ENCODE data around the gene SLC44A3. TPM values are rescaled to one million over a fixed set of nuclear protein-coding genes. Genes with fewer than 3 reads are reported as not detected.

SLC44A3 gene
- total RNA-seq, 2 experiments from 2014 or later: not detected

GRCh38 chr1:94790246-94790645 is 29.9 kb upstream of the SLC44A3 start:
- Mint-ChIP-seq H3K27ac (no peak overlapping the region), H3K36me3 (ENCODE audit: low read depth) (no peaks in the 10 kb centered on the region), H3K9me3 (ENCODE audit: low read depth) (no peaks in the 10 kb centered on the region), H3K4me3 (no peak overlapping the region), H3K27me3 (peaks cover 4% of the 10 kb centered on the region), H3K4me1 (peaks cover 2% of the 10 kb centered on the region)
- intact Hi-C loops (cut with DNase I, micrococcal nuclease): no loop called here
- CTCF ChIA-PET: interaction anchor here (0.7 to 0.8 kb wide), 2 partner anchors 15 to 18 kb away, joined by 3 read pairs; no protein-coding TSS in a partner anchor
- no peak for DNase-seq
- no peak for ATAC-seq
- POLR2A ChIA-PET: no interaction called here

GRCh38 chr1:94790670-94791069 is 29.5 kb upstream of the SLC44A3 start:
- POLR2A ChIA-PET: no interaction called here
- intact Hi-C loops (cut with DNase I, micrococcal nuclease): no loop called here
- H3K4me1 Mint-ChIP-seq: peaks cover 4% of the 10 kb centered on the region
- peaks cover 4% of the 10 kb centered on the region for H3K27me3 Mint-ChIP-seq
- H3K4me3 Mint-ChIP-seq: no peak overlapping the region
- ATAC-seq (no peak), DNase-seq (no peak)
- CTCF ChIA-PET: interaction anchor here (0.8 to 1.4 kb wide), 3 partner anchors 15 to 753 kb away, joined by 3 to 4 read pairs (median 3); no protein-coding TSS in a partner anchor
- H3K9me3 Mint-ChIP-seq (ENCODE audit: low read depth): no peaks in the 10 kb centered on the region
- H3K36me3 Mint-ChIP-seq (ENCODE audit: low read depth): no peaks in the 10 kb centered on the region
- H3K27ac Mint-ChIP-seq: no peak overlapping the region

- H3K4me1 Mint-ChIP-seq: peaks cover 5% of the 10 kb centered on the region
- intact Hi-C loops (cut with DNase I, micrococcal nuclease): no loop called here
Measured at GRCh38 chr1:94792473-94793295, 27.5 kb upstream of the SLC44A3 start.

GRCh38 chr1:94793296-94793656 is 26.9 kb upstream of the SLC44A3 start:
- POLR2A ChIA-PET: no interaction called here

More at GRCh38 chr1:94792473-94793295, 27.5 kb upstream of the SLC44A3 start:
- ATAC-seq (no peak), DNase-seq (no peak)
- Mint-ChIP-seq H3K9me3 (ENCODE audit: low read depth) (no peaks in the 10 kb centered on the region), H3K4me3 (no peak overlapping the region), H3K27me3 (peaks cover 2% of the 10 kb centered on the region), H3K27ac (no peak overlapping the region), H3K36me3 (ENCODE audit: low read depth) (no peaks in the 10 kb centered on the region)
- CTCF ChIA-PET: no interaction called here
- POLR2A ChIA-PET: no interaction called here

GRCh38 chr1:94795434-94795833 is 24.7 kb upstream of the SLC44A3 start:
- ChIA-PET POLR2A (no interaction called here), CTCF (no interaction called here)
- H3K27ac Mint-ChIP-seq: no peak overlapping the region
- no peaks in the 10 kb centered on the region for H3K27me3 Mint-ChIP-seq
- no peaks in the 10 kb centered on the region for H3K9me3 Mint-ChIP-seq (ENCODE audit: low read depth)
- DNase-seq (no peak), ATAC-seq (peak; percentile 47)
- no peaks in the 10 kb centered on the region for H3K36me3 Mint-ChIP-seq (ENCODE audit: low read depth)
- peaks cover 5% of the 10 kb centered on the region for H3K4me1 Mint-ChIP-seq
- intact Hi-C loops (cut with DNase I, micrococcal nuclease): no loop called here
- no peak overlapping the region for H3K4me3 Mint-ChIP-seq

More at GRCh38 chr1:94793296-94793656, 26.9 kb upstream of the SLC44A3 start:
- H3K27ac Mint-ChIP-seq: no peak overlapping the region
- ATAC-seq (no peak), DNase-seq (no peak)
- no peaks in the 10 kb centered on the region for H3K9me3 Mint-ChIP-seq (ENCODE audit: low read depth)
- peaks cover 2% of the 10 kb centered on the region for H3K27me3 Mint-ChIP-seq
- peaks cover 5% of the 10 kb centered on the region for H3K4me1 Mint-ChIP-seq
- intact Hi-C loops (cut with DNase I, micrococcal nuclease): no loop called here
- H3K4me3 Mint-ChIP-seq: no peak overlapping the region
- no peaks in the 10 kb centered on the region for H3K36me3 Mint-ChIP-seq (ENCODE audit: low read depth)
- CTCF ChIA-PET: interaction anchor here (0.6 kb wide), 1 partner anchor 293 kb away, joined by 3 read pairs; no protein-coding TSS in a partner anchor

GRCh38 chr1:94796266-94796665 is 23.9 kb upstream of the SLC44A3 start:
- Mint-ChIP-seq H3K4me1 (peaks cover 5% of the 10 kb centered on the region), H3K4me3 (no peak overlapping the region), H3K9me3 (ENCODE audit: low read depth) (no peaks in the 10 kb centered on the region), H3K27me3 (no peaks in the 10 kb centered on the region), H3K27ac (no peak overlapping the region), H3K36me3 (ENCODE audit: low read depth) (no peaks in the 10 kb centered on the region)
- POLR2A ChIA-PET: no interaction called here
- CTCF ChIA-PET: interaction anchor here (0.6 to 1.0 kb wide), 3 partner anchors 10 to 497 kb away, joined by 3 to 4 read pairs (median 3); no protein-coding TSS in a partner anchor
- DNase-seq (no peak), ATAC-seq (no peak)
- intact Hi-C loops (cut with DNase I, micrococcal nuclease): no loop called here

GRCh38 chr1:94797291-94797690 is 22.9 kb upstream of the SLC44A3 start:
- POLR2A ChIA-PET: no interaction called here
- peaks cover 10% of the 10 kb centered on the region for H3K4me1 Mint-ChIP-seq
- no peaks in the 10 kb centered on the region for H3K27me3 Mint-ChIP-seq
- H3K27ac Mint-ChIP-seq: no peak overlapping the region
- DNase-seq: no peak
- CTCF ChIA-PET: interaction anchor here (0.5 to 0.6 kb wide), 2 partner anchors 57 to 506 kb away, joined by 3 to 4 read pairs; no protein-coding TSS in a partner anchor
- no peaks in the 10 kb centered on the region for H3K9me3 Mint-ChIP-seq (ENCODE audit: low read depth)
- no peak for ATAC-seq
- no peak overlapping the region for H3K4me3 Mint-ChIP-seq
- intact Hi-C loops (cut with DNase I, micrococcal nuclease): no loop called here
- H3K36me3 Mint-ChIP-seq (ENCODE audit: low read depth): no peaks in the 10 kb centered on the region

- Mint-ChIP-seq H3K4me1 (peaks cover 13% of the 10 kb centered on the region), H3K9me3 (ENCODE audit: low read depth) (no peaks in the 10 kb centered on the region), H3K4me3 (no peak overlapping the region), H3K27me3 (no peaks in the 10 kb centered on the region), H3K27ac (no peak overlapping the region), H3K36me3 (ENCODE audit: low read depth) (no peaks in the 10 kb centered on the region)
- no peak for DNase-seq
- ATAC-seq: no peak
- ChIA-PET POLR2A (no interaction called here), CTCF (interaction anchor here (1.1 kb wide), 1 partner anchor 9 kb away, joined by 4 read pairs; no protein-coding TSS in a partner anchor)
- intact Hi-C loops (cut with DNase I, micrococcal nuclease): no loop called here
Measured at GRCh38 chr1:94798054-94798453, 22.1 kb upstream of the SLC44A3 start.

- DNase-seq (no peak), ATAC-seq (no peak)
- no peak overlapping the region for H3K27ac Mint-ChIP-seq
- intact Hi-C loops (cut with DNase I, micrococcal nuclease): no loop called here
- no peaks in the 10 kb centered on the region for H3K9me3 Mint-ChIP-seq (ENCODE audit: low read depth)
- H3K4me3 Mint-ChIP-seq: no peak overlapping the region
- ChIA-PET POLR2A (no interaction called here), CTCF (interaction anchor here (1.1 kb wide), 1 partner anchor 8 kb away, joined by 4 read pairs; no protein-coding TSS in a partner anchor)
- H3K36me3 Mint-ChIP-seq (ENCODE audit: low read depth): no peaks in the 10 kb centered on the region
- no peaks in the 10 kb centered on the region for H3K27me3 Mint-ChIP-seq
- H3K4me1 Mint-ChIP-seq: peaks cover 13% of the 10 kb centered on the region
Measured at GRCh38 chr1:94798462-94798861, 21.7 kb upstream of the SLC44A3 start.

GRCh38 chr1:94799206-94799605 is 21.0 kb upstream of the SLC44A3 start:
- intact Hi-C loops (cut with DNase I, micrococcal nuclease): no loop called here
- DNase-seq: no peak
- H3K4me3 Mint-ChIP-seq: no peak overlapping the region
- no peaks in the 10 kb centered on the region for H3K27me3 Mint-ChIP-seq
- no peak for ATAC-seq
- POLR2A ChIA-PET: no interaction called here
- H3K4me1 Mint-ChIP-seq: peaks cover 13% of the 10 kb centered on the region
- H3K27ac Mint-ChIP-seq: no peak overlapping the region
- no peaks in the 10 kb centered on the region for H3K9me3 Mint-ChIP-seq (ENCODE audit: low read depth)
- CTCF ChIA-PET: interaction anchor here (0.6 kb wide), 1 partner anchor 183 kb away, joined by 3 read pairs; no protein-coding TSS in a partner anchor
- H3K36me3 Mint-ChIP-seq (ENCODE audit: low read depth): no peaks in the 10 kb centered on the region

GRCh38 chr1:94801919-94802546 is 18.1 kb upstream of the SLC44A3 start:
- Mint-ChIP-seq H3K36me3 (ENCODE audit: low read depth) (no peaks in the 10 kb centered on the region), H3K9me3 (ENCODE audit: low read depth) (no peaks in the 10 kb centered on the region), H3K27ac (no peak overlapping the region), H3K4me1 (peaks cover 13% of the 10 kb centered on the region), H3K27me3 (peaks cover 4% of the 10 kb centered on the region), H3K4me3 (no peak overlapping the region)
- DNase-seq (no peak), ATAC-seq (peak; percentile 58)
- ChIA-PET POLR2A (no interaction called here), CTCF (interaction anchor here (0.6 to 6.7 kb wide), 9 partner anchors 16 to 776 kb away, joined by 3 to 58 read pairs (median 4); no protein-coding TSS in a partner anchor)
- intact Hi-C loops (cut with DNase I, micrococcal nuclease): loop anchor here in 1 of 2 experiments (10.0 kb wide), 1 partner anchor 277 kb away; no protein-coding TSS in a partner anchor

Data from activated CD4-positive, alpha-beta T cell treated with anti-CD3 and anti-CD28 coated beads for 36 hours (primary cell).